GM12891 (cell line): ENCODE measurements around the gene ZNF490.

Experiments
- PAX5 ChIP-seq: IDR thresholded peaks from 2 replicates; pipeline ENCODE4 v1.6.1; 2011; ENCODE audit warnings: low read length, moderate library complexity, mild to moderate bottlenecking; ENCODE audit not compliant: insufficient read depth, severe bottlenecking
- POLR2A ChIP-seq: IDR thresholded peaks from 2 replicates; pipeline ENCODE4 v1.6.1; 2011; ENCODE audit warnings: low read depth, low read length, control low read depth
- POLR2AphosphoS5 ChIP-seq: IDR thresholded peaks from 2 replicates; pipeline ENCODE4 v1.6.1; 2011; ENCODE audit warnings: low read depth, low read length, control low read depth
- POU2F2 ChIP-seq: IDR thresholded peaks from 2 replicates; pipeline ENCODE4 v1.6.1; 2011; ENCODE audit warnings: low read depth, mild to moderate bottlenecking, control low read depth, low read length, moderate library complexity
- TAF1 ChIP-seq: IDR thresholded peaks from 2 replicates; pipeline ENCODE4 v1.6.1; 2011; ENCODE audit warnings: low read depth, low read length, control low read depth

DNA sequence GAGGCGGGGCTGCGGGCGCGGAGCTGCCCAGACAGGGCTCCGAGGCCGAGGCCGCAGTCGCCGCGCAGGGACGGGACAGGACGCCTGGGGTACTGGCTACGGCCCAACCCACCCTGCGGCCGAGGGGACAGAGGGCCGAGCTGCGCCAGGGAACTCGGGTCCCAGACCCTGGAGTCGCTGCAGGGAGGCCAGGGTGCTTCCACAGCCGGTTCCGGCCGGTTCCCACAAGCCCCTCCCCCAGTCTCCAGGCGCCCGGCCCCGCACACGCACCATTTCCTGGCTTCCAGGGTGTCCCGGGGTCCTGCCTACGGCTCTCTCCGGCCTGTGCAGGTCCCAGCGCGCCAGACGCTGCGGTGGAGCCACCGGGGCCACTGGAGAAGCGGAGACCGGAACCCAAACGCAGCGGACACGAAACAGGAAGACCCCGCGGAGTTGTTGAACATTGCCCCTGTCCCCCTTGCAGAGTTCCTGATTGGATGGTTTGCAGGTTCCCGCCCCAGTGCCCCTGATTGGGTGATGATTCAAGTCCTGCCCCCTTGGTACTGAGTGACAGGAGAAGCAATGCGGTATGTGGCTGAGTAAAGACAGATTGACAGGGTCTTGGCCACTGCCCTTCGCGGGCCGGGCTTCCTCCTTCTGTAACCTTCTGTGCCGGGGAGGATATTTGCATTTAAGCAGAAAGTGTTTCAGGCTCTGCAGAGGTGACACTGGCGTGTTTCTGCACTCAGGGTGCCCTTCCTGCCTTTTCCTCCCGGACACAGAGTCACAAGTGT, 59.4 kb downstream of the ZNF490 start, which contains the start of gene ZNF564:
- TF ChIP-seq POLR2A (peak; percentile 94), POU2F2 (peak; percentile 96), PAX5 (no peak), TAF1 (peak; percentile 84), POLR2AphosphoS5 (peak; percentile 93)
